D341Med (cell line): ENCODE measurements around the gene RRAS2.
"Not testable (repeated sequence)": the region's sequence is repeated elsewhere in the genome, so short reads cannot be mapped to it uniquely, and the experiment has no call there.

Experiments used
- DNase-seq: peaks from one replicate; pipeline ENCODE4 v3.0.0; 2012; ENCODE audit warnings: low spot score

RRAS2 gene

GRCh38 chr11:14358729-14359439, at the start of gene RRAS2:
RRAS2 (minus strand) TSS chr11:14359183; CDS start chr11:14358870, 313 bp downstream.
- DNase-seq, result peak; percentile 89

GRCh38 chr11:14408612-14409011, 49.6 kb upstream of the RRAS2 start:
- no peak for DNase-seq

- not testable (repeated sequence) for DNase-seq
These were observed 47.1 kb upstream of the RRAS2 start for GRCh38 chr11:14406116-14406515.

- DNase-seq, result not testable (repeated sequence)
These were observed 44.5 kb upstream of the RRAS2 start for GRCh38 chr11:14403528-14403927.

GRCh38 chr11:14399087-14399486, 40.1 kb upstream of the RRAS2 start:
- DNase-seq, result no peak

- DNase-seq, result no peak
These were observed 37.3 kb upstream of the RRAS2 start for GRCh38 chr11:14396273-14396672.

GRCh38 chr11:14393889-14394288, 34.9 kb upstream of the RRAS2 start:
- no peak for DNase-seq

- no peak for DNase-seq
These were observed 34.1 kb upstream of the RRAS2 start for GRCh38 chr11:14393129-14393528.

- no peak for DNase-seq
These were observed 31.7 kb upstream of the RRAS2 start for GRCh38 chr11:14390669-14391068.

- no peak for DNase-seq
These were observed 29.4 kb upstream of the RRAS2 start for GRCh38 chr11:14388352-14388751.

- no peak for DNase-seq
These were observed 28.0 kb upstream of the RRAS2 start for GRCh38 chr11:14386895-14387480.

GRCh38 chr11:14386081-14386480, 27.1 kb upstream of the RRAS2 start:
- DNase-seq, result no peak

GRCh38 chr11:14384338-14384737, 25.4 kb upstream of the RRAS2 start:
- DNase-seq, result no peak

- DNase-seq, result no peak
These were observed 23.0 kb upstream of the RRAS2 start for GRCh38 chr11:14381968-14382367.

GRCh38 chr11:14380947-14381561, 22.1 kb upstream of the RRAS2 start:
- DNase-seq, result peak; percentile 77

GRCh38 chr11:14380125-14380936, 21.3 kb upstream of the RRAS2 start:
- DNase-seq, result no peak

- DNase-seq, result no peak
These were observed 19.2 kb upstream of the RRAS2 start for GRCh38 chr11:14378171-14378570.

GRCh38 chr11:14376920-14377319, 17.9 kb upstream of the RRAS2 start:
- DNase-seq, result no peak

GRCh38 chr11:14374922-14375830, 16.2 kb upstream of the RRAS2 start:
- DNase-seq, result no peak

- no peak for DNase-seq
These were observed 15.1 kb upstream of the RRAS2 start for GRCh38 chr11:14373941-14374646.

GRCh38 chr11:14372011-14372410, 13.0 kb upstream of the RRAS2 start:
- no peak for DNase-seq
